CD8-positive, alpha-beta memory T cell (primary cell): ENCODE results near the gene PRKD1. TPM values are rescaled to one million over a fixed set of nuclear protein-coding genes. Genes with fewer than 3 reads are reported as not detected.

ENCODE experiments used
- CTCF ChIA-PET: fragments of 350-600 bp; sonication (Branson Sonifier 250); formaldehyde crosslinking; loops from one replicate; lab custom pipeline; 2021; ENCODE audit warnings: antibody characterized with exemption; lab: Charles Lee
- POLR2A ChIA-PET: fragments of 350-600 bp; sonication (Branson Sonifier 250); formaldehyde crosslinking; loops from one replicate; lab custom pipeline; 2021; ENCODE audit warnings: antibody characterized with exemption; lab: Charles Lee
- DNase-seq, 5 donors: peaks; one replicate each; pipeline versions ENCODE4 v3.0.0 to v3.0.0-alpha.2; 2020 to 2022; ENCODE audit warnings: mixed read lengths in 1 of 5
- H3K27ac ChIP-seq: one replicate; pipeline ENCODE4 v1.7.0; 2013; ENCODE audit warnings: low read depth, mild to moderate bottlenecking, low read length, moderate library complexity
- H3K27me3 ChIP-seq: 2 replicates; pipeline ENCODE4 v1.7.0; 2013; ENCODE audit warnings: low read length, mild to moderate bottlenecking; ENCODE audit not compliant: insufficient read depth, poor library complexity, severe bottlenecking
- H3K36me3 ChIP-seq: 2 replicates; pipeline ENCODE4 v1.7.0; 2013; ENCODE audit warnings: mild to moderate bottlenecking, low read length, moderate library complexity; ENCODE audit not compliant: insufficient read depth
- H3K4me1 ChIP-seq: 2 replicates; pipeline ENCODE4 v1.7.0; 2013; ENCODE audit warnings: mild to moderate bottlenecking, low read length, moderate library complexity; ENCODE audit not compliant: insufficient read depth
- H3K4me3 ChIP-seq: 2 replicates; pipeline ENCODE4 v1.7.0; 2013; ENCODE audit warnings: mild to moderate bottlenecking, low read length
- H3K9me3 ChIP-seq: 2 replicates; pipeline ENCODE4 v1.7.0; 2013; ENCODE audit warnings: mild to moderate bottlenecking, low read length
- H3K27ac Mint-ChIP-seq, 8 donors: one replicate each; pipeline ENCODE4 v1.8.0; 2020 to 2021; ENCODE audit warnings: mixed read lengths in 8 of 8, mild to moderate bottlenecking in 6 of 8, inconsistent platforms in 3 of 8, moderate library complexity in 3 of 8
- H3K27me3 Mint-ChIP-seq, 2 donors: one replicate each; pipeline ENCODE4 v1.8.0; 2020 to 2021; ENCODE audit warnings: mixed read lengths in 2 of 2, mild to moderate bottlenecking in 1 of 2, moderate library complexity in 1 of 2
- H3K36me3 Mint-ChIP-seq, 3 donors: one replicate each; pipeline ENCODE4 v1.8.0; 2020 to 2021; ENCODE audit warnings: mixed read lengths in 3 of 3, inconsistent platforms in 1 of 3, mild to moderate bottlenecking in 1 of 3
- H3K4me1 Mint-ChIP-seq, 3 donors: one replicate each; pipeline ENCODE4 v1.8.0; 2020 to 2021; ENCODE audit warnings: mixed read lengths in 3 of 3, inconsistent platforms in 1 of 3, mild to moderate bottlenecking in 1 of 3
- H3K4me3 Mint-ChIP-seq, 7 donors: one replicate each; pipeline ENCODE4 v1.8.0; 2020 to 2021; ENCODE audit warnings: mixed read lengths in 7 of 7, mild to moderate bottlenecking in 6 of 7, moderate library complexity in 4 of 7, inconsistent platforms in 2 of 7
- H3K9me3 Mint-ChIP-seq, 5 donors: one replicate each; pipeline ENCODE4 v1.8.0; 2020 to 2022; ENCODE audit warnings: mixed read lengths in 5 of 5, mild to moderate bottlenecking in 3 of 5, moderate library complexity in 2 of 5, inconsistent platforms in 1 of 5
- polyA plus RNA-seq: library from polyadenylated mRNA; unstranded; fragments of 300-500 nt; fragmentation: Illumina TruSeq; gene quantifications from one replicate; pipeline ENCODE4 v1.2.3, GENCODE V29; 2021
- total RNA-seq, 2 experiments: library from RNA; stranded (reverse); gene quantifications; one replicate each; pipeline ENCODE4 v1.2.3, GENCODE V29; 2021

PRKD1 gene
- total and polyA plus RNA-seq, 3 experiments from 2014 or later, result not detected

DNA sequence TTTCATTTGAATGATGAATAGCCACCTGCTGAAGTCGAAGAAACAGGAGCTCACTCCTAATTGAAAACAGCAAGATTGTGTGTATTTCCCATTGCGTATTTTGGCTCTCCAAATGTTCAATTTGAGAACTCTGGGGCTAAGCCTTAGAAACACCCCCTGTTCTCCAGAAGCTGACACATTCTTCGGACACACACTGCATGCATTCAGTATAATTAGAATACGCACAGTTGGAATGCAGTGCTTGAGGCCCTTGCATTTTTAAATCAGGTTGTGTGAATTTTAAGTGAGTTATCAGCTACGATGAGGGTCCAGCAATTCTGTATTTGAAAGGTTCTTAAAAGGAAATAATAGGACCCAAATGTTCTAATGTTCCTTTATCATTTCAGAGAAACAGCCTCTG, 103.8 kb downstream of the PRKD1 start:
- no peaks in the 10 kb centered on the region for H3K36me3 Mint-ChIP-seq
- H3K27me3 Mint-ChIP-seq, result peaks cover 0 to 1% of the 10 kb centered on the region in 2 donors
- no peak overlapping the region for H3K4me3 Mint-ChIP-seq
- H3K36me3 ChIP-seq, result no peaks in the 10 kb centered on the region
- no peaks in the 10 kb centered on the region for H3K27me3 ChIP-seq
- POLR2A ChIA-PET, result no interaction called here
- no peaks in the 10 kb centered on the region for H3K9me3 ChIP-seq
- no peak overlapping the region for H3K27ac ChIP-seq
- no peak for DNase-seq
- H3K4me1 ChIP-seq, result no peaks in the 10 kb centered on the region
- H3K27ac Mint-ChIP-seq, result no peak overlapping the region
- peaks cover 0 to 28% (median 9%) of the 10 kb centered on the region in 5 donors for H3K9me3 Mint-ChIP-seq
- H3K4me3 ChIP-seq, result no peak overlapping the region
- CTCF ChIA-PET, result no interaction called here
- H3K4me1 Mint-ChIP-seq, result no peaks in the 10 kb centered on the region

DNA sequence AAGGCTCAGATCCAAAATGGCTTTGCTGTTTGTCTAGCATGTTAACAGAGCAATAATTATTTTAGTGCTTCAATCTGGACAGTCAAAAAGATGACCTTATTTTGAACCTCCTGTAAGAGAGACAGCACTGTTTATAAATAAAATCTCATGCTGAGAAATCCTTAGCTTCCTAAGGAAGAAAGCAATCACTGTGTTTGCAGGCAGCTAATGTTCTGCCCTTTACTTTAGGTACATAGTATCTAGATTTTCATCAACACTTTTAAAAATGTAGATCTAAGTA, 105.3 kb downstream of the PRKD1 start:
- H3K9me3 Mint-ChIP-seq, result peaks cover 0 to 23% (median 10%) of the 10 kb centered on the region in 5 donors
- no peak overlapping the region for H3K4me3 Mint-ChIP-seq

DNA sequence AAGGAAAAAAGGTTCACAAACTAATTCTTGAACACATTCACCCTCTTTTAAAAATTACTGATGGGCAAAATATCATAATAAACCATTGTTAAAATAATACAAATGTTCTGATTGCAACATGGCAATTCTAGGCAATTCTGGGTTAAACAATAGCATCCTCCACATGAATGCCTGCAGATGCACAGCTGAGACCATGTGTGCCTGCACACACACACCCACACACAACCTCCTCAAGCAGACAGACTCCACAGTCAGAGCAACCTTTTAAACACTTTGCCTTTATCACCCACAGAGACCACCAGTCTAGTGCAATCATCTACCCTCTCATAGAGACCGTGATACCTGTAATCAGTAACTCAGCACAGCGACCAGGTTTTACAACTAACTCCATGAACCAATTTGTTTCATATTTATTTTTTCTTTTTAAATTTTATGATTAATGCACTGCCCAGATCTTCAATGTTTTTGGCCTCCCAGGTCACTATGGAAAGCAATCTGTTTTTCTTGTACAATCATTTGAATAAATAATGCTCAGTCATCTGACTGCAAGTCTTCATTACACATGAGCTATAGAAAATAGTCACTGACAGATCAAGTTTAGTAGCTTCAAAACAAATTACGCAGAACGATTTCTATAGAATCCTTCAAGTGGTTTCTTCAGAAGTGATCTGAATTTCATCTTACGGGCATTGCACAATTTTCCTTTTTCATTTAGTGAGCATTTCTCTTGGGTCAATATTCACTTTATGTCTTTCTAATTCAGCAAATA, 105.8 kb downstream of the PRKD1 start:
- ChIA-PET CTCF (no interaction called here), POLR2A (no interaction called here)
- Histone ChIP-seq H3K9me3 (no peaks in the 10 kb centered on the region), H3K4me3 (no peak overlapping the region), H3K27me3 (no peaks in the 10 kb centered on the region), H3K27ac (no peak overlapping the region), H3K4me1 (no peaks in the 10 kb centered on the region), H3K36me3 (no peaks in the 10 kb centered on the region)
- no peak for DNase-seq
- H3K27ac Mint-ChIP-seq, result no peak overlapping the region
- no peaks in the 10 kb centered on the region for H3K4me1 Mint-ChIP-seq
- H3K4me3 Mint-ChIP-seq, result no peak overlapping the region
- no peaks in the 10 kb centered on the region for H3K27me3 Mint-ChIP-seq
- H3K36me3 Mint-ChIP-seq, result no peaks in the 10 kb centered on the region
- peaks cover 0 to 23% (median 10%) of the 10 kb centered on the region in 5 donors for H3K9me3 Mint-ChIP-seq

More for the DNA sequence above, 105.3 kb downstream of the PRKD1 start:
- H3K4me1 Mint-ChIP-seq, result no peaks in the 10 kb centered on the region
- Histone ChIP-seq H3K4me3 (no peak overlapping the region), H3K4me1 (no peaks in the 10 kb centered on the region), H3K36me3 (no peaks in the 10 kb centered on the region), H3K27me3 (no peaks in the 10 kb centered on the region), H3K9me3 (no peaks in the 10 kb centered on the region), H3K27ac (no peak overlapping the region)
- H3K27ac Mint-ChIP-seq, result no peak overlapping the region
- ChIA-PET POLR2A (no interaction called here), CTCF (no interaction called here)
- H3K27me3 Mint-ChIP-seq, result no peaks in the 10 kb centered on the region
- H3K36me3 Mint-ChIP-seq, result no peaks in the 10 kb centered on the region
- DNase-seq, result no peak

DNA sequence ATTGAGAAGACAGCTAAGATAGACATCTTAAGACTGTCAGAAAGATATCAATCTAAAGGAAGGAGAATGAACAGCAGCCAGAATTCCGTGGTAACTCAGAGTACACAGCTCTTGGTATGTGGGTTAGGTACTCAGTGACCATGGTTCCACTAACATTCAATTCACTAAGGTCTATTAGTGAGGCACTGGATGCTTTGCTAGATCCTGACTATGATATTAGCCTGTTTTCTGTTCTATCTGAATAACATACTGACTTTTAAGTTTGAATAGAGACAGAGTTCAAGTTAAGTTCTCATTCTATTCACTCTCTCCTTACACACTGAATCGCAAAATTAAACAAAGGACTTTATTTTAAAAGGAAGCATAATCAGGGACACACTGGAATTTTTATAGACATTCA, 106.4 kb downstream of the PRKD1 start:
- no peaks in the 10 kb centered on the region for H3K36me3 Mint-ChIP-seq
- CTCF ChIA-PET, result no interaction called here

DNA sequence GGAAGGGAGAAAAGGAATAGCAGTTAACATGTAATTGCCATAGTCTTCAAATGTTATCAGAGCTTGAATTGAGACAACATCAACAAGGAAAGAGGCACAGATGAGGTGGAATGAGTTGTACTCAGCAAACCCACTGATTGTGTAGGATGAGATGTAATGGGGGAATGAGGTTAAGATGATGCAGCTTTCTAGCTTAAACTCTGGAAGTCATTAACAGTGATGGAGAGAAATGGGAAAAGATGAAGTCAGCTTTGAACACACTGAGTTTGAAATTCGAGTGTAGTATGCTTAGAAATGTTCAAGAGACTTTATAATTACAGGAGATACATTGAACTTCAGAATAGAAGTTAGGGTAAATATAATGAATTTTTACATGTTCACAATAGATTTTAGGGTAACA, 106.9 kb downstream of the PRKD1 start:
- H3K27me3 ChIP-seq, result no peaks in the 10 kb centered on the region
- Mint-ChIP-seq H3K36me3 (no peaks in the 10 kb centered on the region), H3K9me3 (peaks cover 0 to 23% (median 9%) of the 10 kb centered on the region in 5 donors), H3K27ac (no peak overlapping the region), H3K4me3 (no peak overlapping the region), H3K4me1 (no peaks in the 10 kb centered on the region), H3K27me3 (no peaks in the 10 kb centered on the region)
- no peak for DNase-seq
- no peak overlapping the region for H3K4me3 ChIP-seq
- H3K27ac ChIP-seq, result no peak overlapping the region
- no peaks in the 10 kb centered on the region for H3K9me3 ChIP-seq
- ChIA-PET CTCF (no interaction called here), POLR2A (no interaction called here)
- no peaks in the 10 kb centered on the region for H3K4me1 ChIP-seq
- H3K36me3 ChIP-seq, result no peaks in the 10 kb centered on the region

More for the DNA sequence above, 106.4 kb downstream of the PRKD1 start:
- H3K9me3 ChIP-seq, result no peaks in the 10 kb centered on the region
- Mint-ChIP-seq H3K27ac (no peak overlapping the region), H3K27me3 (no peaks in the 10 kb centered on the region), H3K4me1 (no peaks in the 10 kb centered on the region), H3K9me3 (peaks cover 0 to 23% (median 9%) of the 10 kb centered on the region in 5 donors), H3K4me3 (no peak overlapping the region)
- H3K36me3 ChIP-seq, result no peaks in the 10 kb centered on the region
- H3K4me3 ChIP-seq, result no peak overlapping the region
- no peaks in the 10 kb centered on the region for H3K27me3 ChIP-seq
- POLR2A ChIA-PET, result no interaction called here
- DNase-seq, result no peak
- no peaks in the 10 kb centered on the region for H3K4me1 ChIP-seq
- H3K27ac ChIP-seq, result no peak overlapping the region

DNA sequence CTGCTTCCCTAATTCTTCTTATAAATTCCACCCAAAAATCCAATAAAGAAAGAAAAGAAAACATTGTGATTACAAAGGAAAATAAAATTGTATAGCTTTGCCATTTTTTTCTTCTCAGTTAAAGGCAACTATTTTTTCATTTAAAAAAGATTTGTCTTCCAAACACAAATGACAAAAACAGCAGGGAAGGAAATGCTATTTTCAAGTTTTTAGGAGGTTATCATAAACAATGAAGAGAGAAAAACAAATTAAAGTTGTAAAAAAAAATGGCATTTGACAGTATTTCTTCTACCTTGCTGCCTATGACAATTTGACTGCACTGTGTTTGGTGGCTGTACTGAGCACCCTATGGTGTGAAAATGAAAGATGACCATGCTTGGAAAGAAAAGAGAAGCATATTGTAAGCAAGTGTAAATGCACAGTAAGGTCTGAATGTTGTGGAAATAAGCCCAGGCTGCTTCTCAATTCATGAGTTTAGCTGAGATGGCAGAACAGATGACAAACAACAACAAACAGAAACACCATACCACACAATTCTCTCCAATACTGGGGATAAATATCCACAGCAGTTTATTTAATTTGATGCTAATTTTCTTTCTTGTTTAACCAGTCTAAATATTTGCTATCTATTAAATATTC, 109.8 kb downstream of the PRKD1 start:
- no peak overlapping the region for H3K4me3 Mint-ChIP-seq
- POLR2A ChIA-PET, result no interaction called here
- DNase-seq, result no peak

DNA sequence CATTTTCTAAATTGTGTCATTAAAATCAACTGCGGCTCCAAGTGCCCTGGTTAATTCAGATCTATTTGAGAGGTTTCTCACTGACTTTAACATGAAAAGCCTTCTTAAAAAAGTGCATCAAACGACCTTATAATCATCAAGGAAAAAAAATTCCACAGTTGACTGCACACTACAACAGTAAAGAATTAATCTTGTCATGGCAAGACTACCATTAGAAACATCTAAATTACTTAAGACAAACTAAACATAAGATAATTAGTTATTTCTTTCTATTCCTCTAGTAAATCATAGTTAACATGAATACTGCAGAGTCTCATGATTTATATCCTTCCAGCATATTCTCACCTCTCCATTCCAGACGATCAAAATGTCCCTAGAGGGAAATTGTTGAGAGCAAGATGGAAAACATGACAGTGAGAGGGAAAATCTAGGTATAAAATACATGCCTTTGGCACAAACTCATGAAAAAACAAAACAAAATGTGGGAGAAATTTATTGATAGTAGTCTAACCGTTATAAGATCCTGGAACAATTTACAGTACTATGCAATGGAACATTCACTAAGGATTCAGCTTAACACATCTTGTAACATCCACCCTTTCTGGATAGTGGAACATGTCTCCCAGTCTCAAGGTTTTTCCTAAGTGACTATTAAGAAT, 112.5 kb downstream of the PRKD1 start:
- no peak overlapping the region for H3K4me3 Mint-ChIP-seq
- ChIA-PET POLR2A (no interaction called here), CTCF (no interaction called here)
- no peaks in the 10 kb centered on the region for H3K36me3 Mint-ChIP-seq
- H3K27me3 Mint-ChIP-seq, result peaks cover 0 to 2% of the 10 kb centered on the region in 2 donors
- Histone ChIP-seq H3K4me1 (no peaks in the 10 kb centered on the region), H3K36me3 (no peaks in the 10 kb centered on the region), H3K9me3 (no peaks in the 10 kb centered on the region), H3K27ac (no peak overlapping the region), H3K4me3 (no peak overlapping the region), H3K27me3 (no peaks in the 10 kb centered on the region)
- DNase-seq, result no peak
- no peak overlapping the region for H3K27ac Mint-ChIP-seq
- H3K9me3 Mint-ChIP-seq, result peaks cover 3 to 20% (median 10%) of the 10 kb centered on the region in 5 donors
- H3K4me1 Mint-ChIP-seq, result no peaks in the 10 kb centered on the region

More for the DNA sequence above, 109.8 kb downstream of the PRKD1 start:
- H3K9me3 ChIP-seq, result no peaks in the 10 kb centered on the region
- no peaks in the 10 kb centered on the region for H3K4me1 Mint-ChIP-seq
- H3K36me3 ChIP-seq, result no peaks in the 10 kb centered on the region
- CTCF ChIA-PET, result no interaction called here
- H3K9me3 Mint-ChIP-seq, result peaks cover 0 to 19% (median 10%) of the 10 kb centered on the region in 5 donors
- no peak overlapping the region for H3K27ac ChIP-seq
- H3K27me3 Mint-ChIP-seq, result no peaks in the 10 kb centered on the region
- H3K36me3 Mint-ChIP-seq, result no peaks in the 10 kb centered on the region
- no peak overlapping the region for H3K4me3 ChIP-seq
- no peak overlapping the region for H3K27ac Mint-ChIP-seq
- H3K4me1 ChIP-seq, result no peaks in the 10 kb centered on the region
- no peaks in the 10 kb centered on the region for H3K27me3 ChIP-seq
